HepG2 (cell line): ENCODE data around the gene EXOC3L2.

Experiments
- CBX2 ChIP-seq, 2 experiments: fragments of 200-600 bp in 1 of 2; sonication (generic); formaldehyde crosslinking in 1 of 2; IDR thresholded peaks; 2 replicates each; pipeline versions ENCODE4 v1.7.0 to v1.8.1; 2018 to 2022; ENCODE audit warnings: low read depth in 2 of 2, low read length in 1 of 2, mild to moderate bottlenecking in 1 of 2, missing genetic modification reagents in 1 of 2
- DNMT1 ChIP-seq: sonication (generic); formaldehyde crosslinking; IDR thresholded peaks from 2 replicates; pipeline ENCODE4 v1.5.1; 2020; ENCODE audit warnings: mild to moderate bottlenecking, missing genetic modification reagents
- GPN1 ChIP-seq: sonication (generic); formaldehyde crosslinking; IDR thresholded peaks from 2 replicates; pipeline ENCODE4 v1.5.1; 2020; ENCODE audit warnings: missing genetic modification reagents, borderline replicate concordance
- NFYC ChIP-seq: IDR thresholded peaks from 2 replicates; pipeline ENCODE4 v1.6.1; 2016; ENCODE audit warnings: missing genetic modification reagents, missing compliant biosample characterization
- PCBP2 ChIP-seq: fragments of 200-400 bp; formaldehyde crosslinking; optimal IDR thresholded peaks from 2 replicates; pipeline ENCODE3; 2018; ENCODE audit warnings: low read length, low read depth; ENCODE audit not compliant: poor library complexity, severe bottlenecking
- POLR2A ChIP-seq, 2 experiments: IDR thresholded peaks; 2 replicates each; pipeline ENCODE4 v1.6.1; 2011; ENCODE audit warnings: low read depth in 2 of 2, low read length in 2 of 2, mild to moderate bottlenecking in 1 of 2, moderate library complexity in 1 of 2; ENCODE audit not compliant: insufficient read depth in 1 of 2
- RAD21 ChIP-seq: fragments of 450-650 bp; formaldehyde crosslinking; IDR thresholded peaks from 2 replicates; pipeline ENCODE4 v1.5.0; 2020; ENCODE audit warnings: mild to moderate bottlenecking
- SRF ChIP-seq: IDR thresholded peaks from 2 replicates; pipeline ENCODE4 v1.6.1; 2011; ENCODE audit warnings: mild to moderate bottlenecking, low read depth, low read length, moderate library complexity
- ZNF232 ChIP-seq: sonication (generic); formaldehyde crosslinking; IDR thresholded peaks from 2 replicates; pipeline ENCODE4 v1.4.0; 2020; ENCODE audit warnings: missing genetic modification reagents, borderline replicate concordance
- ZNF614 ChIP-seq: IDR thresholded peaks from 2 replicates; pipeline ENCODE4 v1.6.1; 2018; ENCODE audit warnings: missing biosample characterization, missing genetic modification reagents, inconsistent platforms, borderline replicate concordance
- TF ChIP-seq, protein P1 (sequence below): sonication (generic); formaldehyde crosslinking; IDR thresholded peaks from 2 replicates; pipeline ENCODE4 v1.5.0; 2020; ENCODE audit warnings: mild to moderate bottlenecking, missing genetic modification reagents, moderate library complexity
- TF ChIP-seq, protein P2 (sequence below): sonication (generic); formaldehyde crosslinking; IDR thresholded peaks from 2 replicates; pipeline ENCODE4 v1.5.0; 2020; ENCODE audit warnings: mild to moderate bottlenecking, low read depth, missing genetic modification reagents, borderline replicate concordance
- TF ChIP-seq, protein P3 (sequence below): IDR thresholded peaks from 2 replicates; pipeline ENCODE4 v1.6.1; 2012; ENCODE audit warnings: inconsistent platforms

DNA sequence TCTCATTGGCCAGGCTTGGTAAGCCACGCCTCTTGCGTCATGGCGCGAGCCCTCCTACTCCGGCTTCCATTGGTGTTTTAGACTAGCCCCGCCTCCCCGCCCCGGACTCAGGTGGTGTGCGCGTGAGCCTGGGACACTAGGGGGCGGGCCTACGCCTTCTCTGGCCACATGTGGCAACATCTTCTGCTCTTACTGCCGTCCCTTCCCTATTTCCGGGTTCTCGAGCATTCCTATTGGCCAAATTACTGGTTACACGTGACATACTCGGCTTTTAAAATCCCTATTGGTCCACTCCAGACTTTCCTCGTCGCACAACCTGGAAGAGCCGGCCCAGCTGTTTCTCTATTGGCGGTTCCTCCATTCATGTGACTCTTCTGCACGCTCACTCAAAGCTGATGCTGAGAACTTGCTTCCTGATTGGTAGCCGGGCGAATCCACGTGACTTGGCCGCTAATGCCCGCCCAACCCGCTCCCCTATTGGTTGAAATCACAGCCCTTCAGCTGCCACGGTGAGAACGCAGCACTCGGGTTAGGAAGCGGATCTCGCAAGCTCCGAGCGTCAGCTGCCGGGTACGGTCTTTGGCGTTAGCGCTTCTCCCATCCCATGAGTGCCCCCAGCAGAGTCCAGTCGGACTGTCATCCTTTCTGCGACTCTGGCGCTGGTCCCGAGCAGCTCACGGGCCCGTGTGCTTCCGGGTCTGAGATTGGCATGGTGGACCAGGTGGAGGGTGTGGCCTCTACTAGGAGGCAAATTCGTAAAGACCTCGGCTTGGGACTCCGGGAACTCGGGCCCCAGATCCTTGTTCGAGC is 66.7 kb downstream of the EXOC3L2 start, which contains the start of gene BLOC1S3:
- TF ChIP-seq POLR2A (IDR thresholded peaks at IDR 0.05; ENCODE audit: insufficient read depth in 1 of 2, low read depth in 2 of 2, low read length in 2 of 2) (peak; percentile 77 to 81), RAD21 (CRISPR knock-in tag) (no peak), PCBP2 (no peak), SRF (no peak), GPN1 (no peak), ZNF232 (0 out of 2 replicates have a peak, but pooled peaks have one; percentile 12), DNMT1 (no peak), ZNF614 (CRISPR knock-in tag) (no peak), CBX2 (IDR thresholded peaks at IDR 0.05; ENCODE audit: low read depth, low read length) (no peak), CBX2 (CRISPR knock-in tag; IDR thresholded peaks at IDR 0.05; ENCODE audit: low read depth) (no peak), NFYC (CRISPR knock-in tag) (peak; percentile 91)
- TF ChIP-seq, protein P1, sequence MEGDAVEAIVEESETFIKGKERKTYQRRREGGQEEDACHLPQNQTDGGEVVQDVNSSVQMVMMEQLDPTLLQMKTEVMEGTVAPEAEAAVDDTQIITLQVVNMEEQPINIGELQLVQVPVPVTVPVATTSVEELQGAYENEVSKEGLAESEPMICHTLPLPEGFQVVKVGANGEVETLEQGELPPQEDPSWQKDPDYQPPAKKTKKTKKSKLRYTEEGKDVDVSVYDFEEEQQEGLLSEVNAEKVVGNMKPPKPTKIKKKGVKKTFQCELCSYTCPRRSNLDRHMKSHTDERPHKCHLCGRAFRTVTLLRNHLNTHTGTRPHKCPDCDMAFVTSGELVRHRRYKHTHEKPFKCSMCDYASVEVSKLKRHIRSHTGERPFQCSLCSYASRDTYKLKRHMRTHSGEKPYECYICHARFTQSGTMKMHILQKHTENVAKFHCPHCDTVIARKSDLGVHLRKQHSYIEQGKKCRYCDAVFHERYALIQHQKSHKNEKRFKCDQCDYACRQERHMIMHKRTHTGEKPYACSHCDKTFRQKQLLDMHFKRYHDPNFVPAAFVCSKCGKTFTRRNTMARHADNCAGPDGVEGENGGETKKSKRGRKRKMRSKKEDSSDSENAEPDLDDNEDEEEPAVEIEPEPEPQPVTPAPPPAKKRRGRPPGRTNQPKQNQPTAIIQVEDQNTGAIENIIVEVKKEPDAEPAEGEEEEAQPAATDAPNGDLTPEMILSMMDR (CRISPR knock-in tag), result peak; percentile 82
- TF ChIP-seq, protein P2, sequence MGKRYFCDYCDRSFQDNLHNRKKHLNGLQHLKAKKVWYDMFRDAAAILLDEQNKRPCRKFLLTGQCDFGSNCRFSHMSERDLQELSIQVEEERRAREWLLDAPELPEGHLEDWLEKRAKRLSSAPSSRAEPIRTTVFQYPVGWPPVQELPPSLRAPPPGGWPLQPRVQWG (CRISPR knock-in tag), result no peak
- TF ChIP-seq, protein P3, sequence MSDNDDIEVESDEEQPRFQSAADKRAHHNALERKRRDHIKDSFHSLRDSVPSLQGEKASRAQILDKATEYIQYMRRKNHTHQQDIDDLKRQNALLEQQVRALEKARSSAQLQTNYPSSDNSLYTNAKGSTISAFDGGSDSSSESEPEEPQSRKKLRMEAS, result peak; percentile 91
